ENCODE results near the gene MTMR8. TPM values are rescaled to one million over a fixed set of nuclear protein-coding genes. Genes with fewer than 3 reads are reported as not detected.

The MTMR8 gene
- total RNA-seq, 2 donors from 2014 or later: 6.4 to 6.8 TPM

DNA sequence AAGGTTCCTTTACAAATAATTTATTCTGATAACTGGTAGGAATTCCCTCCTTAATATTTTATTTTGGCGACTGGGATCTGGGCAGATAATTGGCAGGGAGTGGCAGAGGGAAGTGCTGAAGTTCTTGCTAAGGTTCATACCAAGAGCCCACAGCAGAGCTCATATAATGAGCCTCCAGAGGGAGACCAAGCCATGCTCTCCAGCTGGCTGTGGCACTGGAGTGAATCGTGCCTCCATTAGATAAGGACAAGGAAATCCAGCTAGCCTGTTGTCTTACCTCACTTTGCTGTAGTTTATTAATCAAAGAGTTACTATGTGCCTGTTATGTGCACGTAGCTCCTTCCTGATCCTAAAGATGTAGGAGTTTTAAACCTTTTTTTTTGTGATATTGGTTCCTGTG, 166.1 kb downstream of the MTMR8 start:
- Mint-ChIP-seq H3K4me1 (ENCODE audit: low read depth in 2 of 2) (no peaks in the 10 kb centered on the region), H3K4me3 (no peak overlapping the region), H3K9me3 (peaks cover 6% of the 10 kb centered on the region), H3K27ac (no peak overlapping the region), H3K27me3 (peaks cover 0 to 9% of the 10 kb centered on the region in 2 donors), H3K36me3 (no peaks in the 10 kb centered on the region)
- DNase-seq (ENCODE audit: low spot score) (no peak), ATAC-seq (no peak)

Other genes with a start within 250 kb of the MTMR8 start
- gene AMER1, start 189.7 kb downstream of the MTMR8 start, total RNA-seq: 1 to 10 TPM; 4.0 to 4.4 TPM
- gene ASB12, start 164.8 kb downstream of the MTMR8 start, total RNA-seq: not detected